GM21360 (cell line): ENCODE measurements around the gene FXYD4.
"Not testable (repeated sequence)": the region's sequence is repeated elsewhere in the genome, so short reads cannot be mapped to it uniquely, and the experiment has no call there.

ENCODE experiments used
- ATAC-seq: cut with Tn5 transposase; IDR thresholded peaks from one replicate; pipeline ENCODE4 v1.9.1; 2021; ENCODE audit warnings: mild to moderate bottlenecking, moderate library complexity; ENCODE audit not compliant: unreplicated experiment

The FXYD4 gene

GRCh38 chr10:43374194-43374593 is 2.8 kb downstream of the FXYD4 start:
- no peak for ATAC-seq

GRCh38 chr10:43375401-43376020 is 4.1 kb downstream of the FXYD4 start:
- no peak for ATAC-seq

- no peak for ATAC-seq
These were observed 4.7 kb downstream of the FXYD4 start for GRCh38 chr10:43376046-43376635.

- ATAC-seq = no peak
These were observed 5.5 kb downstream of the FXYD4 start for GRCh38 chr10:43376828-43377423.

GRCh38 chr10:43377424-43377883 is 6.0 kb downstream of the FXYD4 start:
- no peak for ATAC-seq

GRCh38 chr10:43380610-43381222 is 9.3 kb downstream of the FXYD4 start:
- no peak for ATAC-seq

GRCh38 chr10:43383204-43383971 is 12.0 kb downstream of the FXYD4 start:
- no peak for ATAC-seq

GRCh38 chr10:43384252-43385221 is 13.1 kb downstream of the FXYD4 start:
- ATAC-seq = no peak

- ATAC-seq = no peak
These were observed 14.1 kb downstream of the FXYD4 start for GRCh38 chr10:43385412-43386004.

- no peak for ATAC-seq
These were observed 15.1 kb downstream of the FXYD4 start for GRCh38 chr10:43386549-43386948.

GRCh38 chr10:43386981-43387677 is 15.7 kb downstream of the FXYD4 start:
- ATAC-seq = no peak

- ATAC-seq = no peak
These were observed 16.2 kb downstream of the FXYD4 start for GRCh38 chr10:43387678-43388032.

GRCh38 chr10:43389867-43390266 is 18.4 kb downstream of the FXYD4 start:
- no peak for ATAC-seq

GRCh38 chr10:43390333-43390732 is 18.9 kb downstream of the FXYD4 start:
- no peak for ATAC-seq

- ATAC-seq = no peak
These were observed 19.3 kb downstream of the FXYD4 start for GRCh38 chr10:43390759-43391158.

GRCh38 chr10:43391496-43391895 is 20.1 kb downstream of the FXYD4 start:
- ATAC-seq = no peak

GRCh38 chr10:43392748-43393147 is 21.3 kb downstream of the FXYD4 start:
- ATAC-seq = no peak

- ATAC-seq = not testable (repeated sequence)
These were observed 21.8 kb downstream of the FXYD4 start for GRCh38 chr10:43393186-43393585.
